NCI-H2196 treated with DMSO at 0.1 percent for 48 hours (cell line): Measurements from ENCODE around the gene OPHN1.
"Not testable (repeated sequence)": the region's sequence is repeated elsewhere in the genome, so short reads cannot be mapped to it uniquely, and the experiment has no call there.

Source experiments
- DNase-seq: peaks from one replicate; lab custom pipeline; 2025; ENCODE audit not compliant: unreplicated experiment; lab: John Stamatoyannopoulos, UW

The OPHN1 gene

DNA sequence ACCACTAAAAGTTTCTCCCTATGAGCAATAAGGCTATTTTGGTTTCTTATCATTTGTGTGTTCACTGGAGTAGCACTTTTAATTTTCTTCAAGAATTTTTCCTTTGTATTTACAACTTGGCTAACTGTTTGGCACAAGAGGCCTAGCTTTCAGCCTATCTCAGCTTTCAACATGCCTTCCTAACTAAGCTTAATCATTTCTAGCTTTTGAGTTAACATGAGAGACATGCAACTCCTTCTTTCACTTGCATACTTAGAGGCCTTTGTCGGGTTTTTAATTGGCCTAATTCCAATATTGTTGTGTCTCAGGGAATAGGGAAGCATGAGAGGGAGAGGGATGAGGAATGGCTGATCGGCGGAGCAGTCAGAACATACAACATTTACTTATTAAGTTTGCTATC, 349.8 kb downstream of the OPHN1 start:
- DNase-seq = no peak

DNA sequence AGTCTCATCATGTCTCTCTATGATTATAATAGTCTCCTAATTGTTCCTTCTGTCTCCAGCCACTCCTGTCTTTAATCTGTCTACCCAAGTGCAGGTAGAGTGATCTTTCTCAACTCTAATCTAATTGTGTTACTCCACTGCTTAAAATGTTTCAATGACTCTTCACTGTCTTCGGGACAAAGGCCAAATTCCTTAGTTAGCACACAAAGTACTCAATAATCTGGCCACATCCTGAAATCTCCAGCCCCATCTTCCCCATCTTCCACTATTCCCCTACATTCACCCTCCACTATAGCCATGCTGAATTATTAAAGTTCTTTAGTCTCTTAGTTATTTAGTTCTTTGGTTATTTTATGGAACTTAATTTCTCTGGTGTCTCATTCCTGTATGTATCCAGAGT, 353.3 kb downstream of the OPHN1 start:
- no peak for DNase-seq

GRCh38 chrX:68078801-68079200, 354.5 kb downstream of the OPHN1 start:
- DNase-seq = not testable (repeated sequence)

GRCh38 chrX:68077378-68077777, 355.9 kb downstream of the OPHN1 start:
- no peak for DNase-seq

DNA sequence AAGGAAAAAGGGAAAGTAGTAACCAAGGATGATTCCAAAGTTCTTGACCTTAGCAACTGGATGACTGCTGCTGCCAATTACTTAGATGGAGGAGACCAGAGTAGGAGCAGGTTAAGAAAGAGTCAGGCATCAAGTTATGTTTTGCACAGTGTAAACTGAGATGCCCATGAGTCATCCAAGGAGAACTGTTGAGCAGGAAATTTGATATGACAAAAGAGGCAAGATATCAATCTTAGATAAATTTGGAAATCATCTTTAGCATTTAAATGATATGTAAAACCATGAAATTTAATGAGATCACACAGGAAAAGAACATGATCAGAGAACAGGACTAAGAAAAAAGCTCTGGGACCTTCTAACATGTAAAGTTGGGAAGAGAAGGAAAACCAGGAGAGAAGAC, 361.3 kb downstream of the OPHN1 start:
- DNase-seq = no peak

DNA sequence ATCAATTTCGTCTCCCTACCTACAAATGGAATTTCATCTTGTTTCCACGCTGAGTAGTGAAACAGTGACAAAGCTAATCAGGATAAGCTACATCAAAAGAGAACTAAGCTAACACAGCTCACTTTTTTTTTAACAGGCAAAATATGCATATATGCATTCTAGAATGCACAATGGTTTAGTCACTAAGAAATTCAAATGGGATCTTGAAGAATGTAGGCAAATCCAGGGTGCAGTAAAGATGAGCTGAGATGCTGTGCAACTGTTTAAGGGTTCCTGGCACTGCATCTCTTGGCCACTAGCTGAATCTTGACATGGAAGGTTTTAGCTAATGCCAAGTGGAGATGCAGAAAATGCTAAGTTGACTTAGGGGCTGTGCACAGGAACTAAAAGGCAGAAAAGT, 363.2 kb downstream of the OPHN1 start:
- DNase-seq = not testable (repeated sequence)

DNA sequence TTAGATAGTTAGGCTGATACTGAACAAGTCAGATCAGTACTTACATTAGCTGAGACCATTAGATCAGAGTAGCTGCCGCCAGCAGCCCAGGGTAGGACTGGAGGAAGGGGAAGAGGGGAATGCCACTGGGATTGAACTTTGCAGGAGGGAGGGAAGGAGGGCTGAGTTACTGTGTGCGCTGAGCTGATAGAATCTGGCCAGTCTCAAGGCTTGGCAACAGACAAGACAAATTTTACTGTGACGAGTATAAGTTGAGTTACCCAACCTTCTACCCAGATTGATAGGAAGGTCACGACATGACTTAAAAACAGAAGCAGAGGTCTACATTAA, 372.1 kb downstream of the OPHN1 start:
- no peak for DNase-seq

- no peak for DNase-seq
These were observed 372.6 kb downstream of the OPHN1 start for GRCh38 chrX:68060506-68061205.

DNA sequence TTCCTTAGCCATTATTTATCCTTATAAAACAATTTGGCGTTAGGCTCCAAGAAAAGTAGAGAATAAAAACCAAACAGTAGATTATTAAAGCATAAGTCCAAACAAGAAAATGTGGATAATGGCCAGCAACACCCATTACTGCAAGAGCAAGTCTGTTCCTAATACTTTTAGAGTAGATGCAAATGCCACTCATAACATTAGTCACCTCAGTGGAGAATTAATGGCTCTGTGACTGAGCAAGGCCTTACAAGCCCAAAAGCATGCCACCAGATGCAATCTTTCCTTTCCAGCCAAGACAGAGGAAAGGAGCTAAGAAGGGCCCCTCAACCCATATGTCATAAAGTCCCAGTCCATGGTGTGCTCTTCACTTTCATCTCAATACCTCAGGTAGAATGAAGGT, 373.8 kb downstream of the OPHN1 start:
- no peak for DNase-seq

DNA sequence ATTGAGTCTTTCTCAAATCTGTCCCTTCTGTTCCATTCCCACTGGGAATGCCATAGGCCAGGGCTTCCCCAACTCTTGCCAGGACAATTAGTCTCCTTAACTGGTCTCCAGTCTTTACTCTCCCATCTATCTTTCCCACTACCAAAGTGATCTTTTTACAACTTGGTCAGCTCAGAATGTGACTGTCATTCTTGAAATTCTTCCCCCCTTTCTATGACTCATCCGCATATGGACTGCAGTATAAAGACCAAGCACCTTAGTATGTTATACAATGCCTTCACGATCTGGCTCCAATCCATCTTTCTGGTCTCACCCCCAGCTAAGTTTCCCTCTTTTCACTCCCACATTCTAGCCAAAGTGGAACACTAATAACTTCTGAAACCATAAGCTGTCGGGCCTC, 383.8 kb downstream of the OPHN1 start:
- no peak for DNase-seq

GRCh38 chrX:68048774-68049173, 384.5 kb downstream of the OPHN1 start:
- no peak for DNase-seq

DNA sequence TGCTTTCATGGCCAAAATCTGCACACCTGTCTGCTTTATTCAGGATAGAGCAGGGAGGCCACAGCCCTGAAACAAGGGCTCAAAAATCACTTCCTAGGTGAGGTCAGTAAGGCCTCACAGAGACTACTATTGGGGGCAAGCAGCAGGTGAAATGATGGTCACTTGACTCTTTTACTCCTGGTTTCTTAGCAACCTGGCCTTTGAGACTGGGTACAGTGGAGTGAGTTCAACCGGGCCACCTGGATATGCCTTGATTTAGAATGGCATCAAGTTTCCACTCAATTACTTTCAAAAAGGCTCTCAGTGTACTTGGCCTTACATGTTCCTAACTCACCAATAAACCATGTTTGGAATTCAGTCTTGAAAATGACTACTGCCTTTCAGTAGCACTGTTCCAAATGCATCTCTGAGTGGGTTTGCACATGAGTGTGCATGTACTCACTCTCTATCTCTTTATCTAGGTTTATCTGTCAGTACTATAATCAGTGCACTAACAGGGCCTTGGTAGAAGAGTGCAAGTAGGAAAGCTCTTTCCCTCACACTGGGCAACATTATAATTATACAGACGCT, 388.2 kb downstream of the OPHN1 start:
- peak; percentile 39 for DNase-seq

DNA sequence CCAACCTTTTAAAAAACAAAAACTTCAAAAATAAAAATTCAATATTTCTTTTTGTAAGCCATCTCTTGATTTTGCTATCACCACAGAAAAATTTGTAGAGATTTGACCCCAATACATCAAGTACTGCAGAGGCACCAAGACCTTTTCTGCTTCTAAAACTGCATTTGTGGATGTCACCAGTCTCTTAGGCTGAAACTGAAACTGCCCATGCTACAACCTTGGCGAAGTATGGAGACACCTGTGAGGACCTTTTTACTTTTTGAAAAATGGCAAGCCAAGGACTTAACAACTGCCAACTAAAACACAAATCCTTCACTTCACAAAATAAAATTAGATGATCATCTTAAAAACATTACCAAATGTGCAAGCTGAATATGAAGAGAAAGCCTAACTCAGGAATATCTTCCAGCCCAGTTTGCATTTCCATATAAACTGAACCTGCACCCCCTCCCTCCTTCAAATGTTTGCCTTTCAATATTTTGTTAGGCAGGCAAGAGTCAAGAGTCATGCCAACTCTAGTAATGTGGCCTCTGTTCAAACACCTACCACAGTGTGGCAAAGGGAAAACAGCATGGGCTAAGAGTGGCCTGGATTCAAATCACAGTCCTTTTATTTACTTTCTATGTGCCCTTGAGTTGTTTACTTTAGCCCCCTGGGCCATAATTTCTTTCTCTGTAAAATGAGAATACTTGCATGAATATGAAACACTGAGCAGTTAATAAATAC, 389.4 kb downstream of the OPHN1 start:
- no peak for DNase-seq

DNA sequence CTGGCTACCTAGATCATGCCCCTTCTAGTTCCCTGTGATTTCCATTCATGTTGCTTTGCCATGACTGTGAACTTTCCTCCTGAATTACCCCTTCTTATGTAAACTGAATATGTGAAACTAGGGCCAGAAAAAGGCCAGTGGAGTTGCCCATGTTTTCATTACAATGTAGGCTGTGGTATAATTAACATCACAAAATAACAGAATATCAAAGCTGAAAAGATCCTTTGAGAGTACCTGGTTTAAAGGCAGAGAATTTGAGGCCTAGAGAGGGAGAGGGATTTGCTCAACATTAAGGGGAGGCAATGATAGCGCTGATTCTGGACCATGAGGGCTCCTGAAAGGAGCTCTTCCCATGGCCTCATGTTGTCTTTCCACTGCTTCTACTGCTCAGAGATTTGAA, 392.2 kb downstream of the OPHN1 start:
- DNase-seq = no peak

DNA sequence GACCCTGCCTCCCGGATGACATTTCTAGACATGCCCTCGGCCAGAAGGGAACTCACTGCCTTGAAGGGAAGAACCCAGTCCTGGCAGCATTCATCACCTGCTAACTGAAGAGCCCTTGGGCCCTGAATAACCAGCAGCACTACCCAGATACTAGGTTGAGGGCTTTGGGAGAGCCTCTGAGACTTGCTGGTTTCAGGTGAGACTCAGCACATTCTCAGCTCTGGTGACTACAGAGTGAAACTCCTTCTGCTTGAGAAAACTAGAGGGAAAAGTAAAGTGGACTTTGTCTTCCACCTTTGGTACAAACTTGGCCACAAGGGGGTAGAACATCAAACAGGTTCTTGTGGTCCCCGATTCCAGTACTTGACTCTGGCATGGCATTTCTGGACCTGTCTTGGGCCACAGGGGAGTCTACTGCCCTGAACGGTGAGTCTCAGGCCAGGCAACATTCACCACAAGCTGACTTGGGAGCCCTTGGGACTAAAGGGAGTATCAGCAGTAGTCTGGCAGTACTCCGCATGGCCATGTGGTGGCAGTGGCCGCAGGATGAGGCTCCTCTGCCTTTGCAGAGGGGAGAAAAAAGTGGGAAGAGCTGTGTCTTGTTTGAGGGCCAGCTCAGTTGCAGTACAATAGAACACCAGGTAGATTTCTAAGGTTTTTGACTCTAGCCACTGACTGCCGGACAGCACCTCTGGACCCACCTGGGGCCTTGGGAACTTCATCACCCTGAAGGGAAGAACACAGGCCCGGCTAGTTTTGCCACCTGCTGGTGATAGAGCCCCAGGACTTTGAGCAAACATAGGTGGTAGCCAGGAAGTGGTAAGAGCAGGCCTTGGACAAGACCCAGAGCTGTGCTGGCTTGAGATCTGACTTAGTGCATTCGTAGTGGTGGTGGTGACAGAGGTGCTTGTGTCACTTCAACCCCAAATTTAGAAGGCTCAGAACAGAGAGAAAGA, 414.8 kb downstream of the OPHN1 start:
- DNase-seq = no peak

DNA sequence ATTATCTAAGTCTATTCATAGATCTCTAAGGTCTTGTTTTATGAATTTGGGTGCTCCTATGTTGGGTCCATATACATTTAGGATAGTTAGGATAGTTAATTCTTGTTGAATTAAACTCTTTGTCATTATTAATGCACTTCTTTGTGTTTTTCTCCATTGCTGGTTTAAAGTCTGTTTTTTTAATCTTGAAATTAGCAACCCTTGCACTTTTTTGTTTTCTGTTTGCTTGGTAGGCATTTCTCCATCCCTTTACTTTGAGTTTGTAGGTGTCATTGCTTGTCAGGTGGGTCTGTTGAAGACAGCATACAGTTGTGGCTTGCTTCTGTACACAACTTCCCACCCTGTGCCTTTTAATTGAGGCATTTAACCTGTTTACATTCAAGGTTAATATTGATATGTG, 434.8 kb downstream of the OPHN1 start:
- no peak for DNase-seq
